Uterus (tissue), 2 donors: ENCODE results near the gene SRL.

Experiments
- CTCF ChIP-seq, 4 experiments: fragments of 200-600 bp in 2 of 4; fragments of 450-650 bp in 2 of 4; sonication (generic) in 2 of 4; IDR thresholded peaks; one replicate each; pipeline ENCODE4 v1.5.1; 2016 to 2019; ENCODE audit warnings: antibody characterized with exemption in 4 of 4, mild to moderate bottlenecking in 2 of 4, moderate library complexity in 1 of 4
- POLR2A ChIP-seq, 2 donors: fragments of 450-650 bp; IDR thresholded peaks; one replicate each; pipeline ENCODE4 v1.6.1; 2016; ENCODE audit warnings: antibody characterized with exemption in 2 of 2, mild to moderate bottlenecking in 1 of 2, moderate library complexity in 1 of 2

GRCh38 chr16:4253394-4254150 lies 11.7 kb upstream of the SRL start:
- TF ChIP-seq POLR2A (IDR thresholded peaks at IDR 0.05) (peak; percentile 49 to 73), CTCF (IDR thresholded peaks at IDR 0.05) (no peak)
